Measurements from ENCODE around the gene DAPK2. TPM values are rescaled to one million over a fixed set of nuclear protein-coding genes. Genes with fewer than 3 reads are reported as not detected.

Gene DAPK2
- total and polyA plus RNA-seq, 2 donors (not counting 1 experiment from before 2014, with no cell fraction given) = 14.4 to 21.4 TPM

DNA sequence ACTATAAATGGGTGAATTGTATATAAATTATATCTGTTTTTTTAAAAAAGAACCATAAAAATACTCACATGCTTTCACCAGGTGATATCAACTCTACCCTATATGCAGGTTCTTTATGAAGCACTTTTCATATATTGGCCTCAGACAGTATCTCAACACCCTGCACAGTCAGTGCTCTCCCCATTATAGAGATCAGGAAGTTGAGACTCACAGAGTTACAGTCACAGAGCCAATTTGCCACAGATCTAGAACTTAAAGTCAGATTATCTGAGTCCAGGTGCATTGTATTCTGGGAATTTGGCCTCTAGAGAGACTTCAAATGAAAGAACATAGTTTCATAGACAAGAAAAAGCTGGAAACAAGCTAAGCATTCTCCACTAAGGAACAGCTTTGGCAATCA lies 38.1 kb downstream of the DAPK2 start:
- H4K20me1 ChIP-seq (ENCODE audit: control insufficient read depth, extremely low read depth, insufficient read depth, low read length) = no peaks in the 10 kb centered on the region
- no peaks in the 10 kb centered on the region for H3K27me3 ChIP-seq (ENCODE audit: control insufficient read depth, insufficient read depth, low read length)
- H3K36me3 ChIP-seq (ENCODE audit: control insufficient read depth, insufficient read depth, low read length) = no peaks in the 10 kb centered on the region
- H2AFZ ChIP-seq (ENCODE audit: low read length) = no peak overlapping the region
- no peak overlapping the region for H3K9ac ChIP-seq (ENCODE audit: insufficient read depth, low read length)
- no peaks in the 10 kb centered on the region for H3K9me3 ChIP-seq (ENCODE audit: control insufficient read depth, insufficient read depth, low read depth, low read length)
- H3K4me2 ChIP-seq (ENCODE audit: extremely low read depth, insufficient read depth, low read length) = no peak overlapping the region
- H3K4me1 ChIP-seq (ENCODE audit: control insufficient read depth, extremely low read depth, insufficient read depth, low read length) = peaks cover 16% of the 10 kb centered on the region
- H3K27ac ChIP-seq (ENCODE audit: insufficient read depth, low read length) = no peak overlapping the region
- no peak for TF ChIP-seq EZH2 (IDR thresholded peaks at IDR 0.05; ENCODE audit: low read length, missing control alignments)
- TF ChIP-seq, protein P1, sequence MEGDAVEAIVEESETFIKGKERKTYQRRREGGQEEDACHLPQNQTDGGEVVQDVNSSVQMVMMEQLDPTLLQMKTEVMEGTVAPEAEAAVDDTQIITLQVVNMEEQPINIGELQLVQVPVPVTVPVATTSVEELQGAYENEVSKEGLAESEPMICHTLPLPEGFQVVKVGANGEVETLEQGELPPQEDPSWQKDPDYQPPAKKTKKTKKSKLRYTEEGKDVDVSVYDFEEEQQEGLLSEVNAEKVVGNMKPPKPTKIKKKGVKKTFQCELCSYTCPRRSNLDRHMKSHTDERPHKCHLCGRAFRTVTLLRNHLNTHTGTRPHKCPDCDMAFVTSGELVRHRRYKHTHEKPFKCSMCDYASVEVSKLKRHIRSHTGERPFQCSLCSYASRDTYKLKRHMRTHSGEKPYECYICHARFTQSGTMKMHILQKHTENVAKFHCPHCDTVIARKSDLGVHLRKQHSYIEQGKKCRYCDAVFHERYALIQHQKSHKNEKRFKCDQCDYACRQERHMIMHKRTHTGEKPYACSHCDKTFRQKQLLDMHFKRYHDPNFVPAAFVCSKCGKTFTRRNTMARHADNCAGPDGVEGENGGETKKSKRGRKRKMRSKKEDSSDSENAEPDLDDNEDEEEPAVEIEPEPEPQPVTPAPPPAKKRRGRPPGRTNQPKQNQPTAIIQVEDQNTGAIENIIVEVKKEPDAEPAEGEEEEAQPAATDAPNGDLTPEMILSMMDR (conservative IDR thresholded peaks at IDR 0.05 in 1 of 2, IDR thresholded peaks at IDR 0.05 in 1 of 2; ENCODE audit: low read depth in 1 of 2, low read length in 2 of 2) = no peak
- no peak for DNase-seq (ENCODE audit: low read depth in 2 of 2)
- H3K4me3 ChIP-seq (replicated peaks in 1 of 4; ENCODE audit: control extremely low read depth in 1 of 4, insufficient read depth in 1 of 4, low read depth in 3 of 4, low read length in 4 of 4) = no peak overlapping the region
- H3K79me2 ChIP-seq (ENCODE audit: control insufficient read depth, insufficient read depth, low read length) = no peaks in the 10 kb centered on the region

DNA sequence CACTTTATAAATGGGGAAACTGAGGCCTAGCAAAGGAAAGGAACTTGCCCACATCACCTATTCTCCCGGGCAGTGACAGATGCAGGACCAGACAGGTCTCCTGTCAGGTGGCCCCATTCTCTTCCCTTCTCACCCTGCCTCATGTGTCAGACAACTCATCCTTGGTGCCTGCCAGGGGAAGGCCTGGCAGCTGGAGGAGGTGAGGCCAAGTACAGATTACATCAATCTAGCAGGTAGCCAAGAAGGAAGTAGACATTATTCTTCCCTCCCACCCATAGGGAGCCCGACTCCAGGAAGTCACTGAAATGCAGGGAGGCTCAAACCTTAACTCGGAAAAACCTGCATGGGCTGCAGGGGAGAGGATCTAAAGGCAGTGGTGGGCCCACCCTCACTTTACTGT lies 39.6 kb downstream of the DAPK2 start:
- H4K20me1 ChIP-seq (ENCODE audit: control insufficient read depth, extremely low read depth, insufficient read depth, low read length) = no peaks in the 10 kb centered on the region
- no peaks in the 10 kb centered on the region for H3K36me3 ChIP-seq (ENCODE audit: control insufficient read depth, insufficient read depth, low read length)
- H3K4me2 ChIP-seq (ENCODE audit: extremely low read depth, insufficient read depth, low read length) = no peak overlapping the region
- no peak overlapping the region for H2AFZ ChIP-seq (ENCODE audit: low read length)
- no peaks in the 10 kb centered on the region for H3K79me2 ChIP-seq (ENCODE audit: control insufficient read depth, insufficient read depth, low read length)
- no peak for DNase-seq (ENCODE audit: low read depth in 2 of 2)
- no peak overlapping the region for H3K9ac ChIP-seq (ENCODE audit: insufficient read depth, low read length)
- H3K4me1 ChIP-seq (ENCODE audit: control insufficient read depth, extremely low read depth, insufficient read depth, low read length) = peaks cover 16% of the 10 kb centered on the region
- no peaks in the 10 kb centered on the region for H3K27me3 ChIP-seq (ENCODE audit: control insufficient read depth, insufficient read depth, low read length)
- TF ChIP-seq, protein P1 (conservative IDR thresholded peaks at IDR 0.05 in 1 of 2, IDR thresholded peaks at IDR 0.05 in 1 of 2; ENCODE audit: low read depth in 1 of 2, low read length in 2 of 2) = no peak
- no peak for TF ChIP-seq EZH2 (IDR thresholded peaks at IDR 0.05; ENCODE audit: low read length, missing control alignments)
- H3K4me3 ChIP-seq (replicated peaks in 1 of 4; ENCODE audit: control extremely low read depth in 1 of 4, insufficient read depth in 1 of 4, low read depth in 3 of 4, low read length in 4 of 4) = no peak overlapping the region
- no peak overlapping the region for H3K27ac ChIP-seq (ENCODE audit: insufficient read depth, low read length)
- no peaks in the 10 kb centered on the region for H3K9me3 ChIP-seq (ENCODE audit: control insufficient read depth, insufficient read depth, low read depth, low read length)

DNA sequence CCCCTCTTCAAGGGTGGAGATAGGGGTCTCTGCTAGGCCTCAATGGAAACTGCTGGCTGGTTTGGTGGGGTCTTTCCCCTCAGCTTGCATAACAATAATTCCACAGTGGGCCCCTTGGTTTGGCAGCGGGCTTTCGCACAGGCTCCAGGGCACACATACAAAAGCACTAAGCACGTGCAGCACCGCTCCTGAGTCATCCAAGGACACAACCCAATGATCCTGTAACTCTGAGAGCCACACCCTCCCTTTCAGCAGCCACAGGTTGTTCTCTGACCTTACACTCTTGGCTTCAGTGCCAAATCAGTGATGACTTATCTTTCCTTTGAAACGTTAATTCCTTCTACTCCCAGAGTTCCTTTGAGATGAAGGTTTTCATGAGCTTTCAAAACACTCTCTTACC lies 41.7 kb downstream of the DAPK2 start:
- Histone ChIP-seq H3K27ac (ENCODE audit: insufficient read depth, low read length) (no peak overlapping the region), H3K4me3 (replicated peaks in 1 of 4; ENCODE audit: control extremely low read depth in 1 of 4, insufficient read depth in 1 of 4, low read depth in 3 of 4, low read length in 4 of 4) (no peak overlapping the region), H3K9ac (ENCODE audit: insufficient read depth, low read length) (no peak overlapping the region), H3K4me1 (ENCODE audit: control insufficient read depth, extremely low read depth, insufficient read depth, low read length) (peaks cover 15% of the 10 kb centered on the region), H4K20me1 (ENCODE audit: control insufficient read depth, extremely low read depth, insufficient read depth, low read length) (no peaks in the 10 kb centered on the region), H3K36me3 (ENCODE audit: control insufficient read depth, insufficient read depth, low read length) (no peaks in the 10 kb centered on the region), H3K4me2 (ENCODE audit: extremely low read depth, insufficient read depth, low read length) (no peak overlapping the region), H3K9me3 (ENCODE audit: control insufficient read depth, insufficient read depth, low read depth, low read length) (no peaks in the 10 kb centered on the region), H3K79me2 (ENCODE audit: control insufficient read depth, insufficient read depth, low read length) (no peaks in the 10 kb centered on the region), H2AFZ (ENCODE audit: low read length) (no peak overlapping the region), H3K27me3 (ENCODE audit: control insufficient read depth, insufficient read depth, low read length) (no peaks in the 10 kb centered on the region)
- DNase-seq (ENCODE audit: low read depth in 2 of 2) = peak; percentile 30 to 77
- TF ChIP-seq, protein P1 (conservative IDR thresholded peaks at IDR 0.05 in 1 of 2, IDR thresholded peaks at IDR 0.05 in 1 of 2; ENCODE audit: low read depth in 1 of 2, low read length in 2 of 2) = no peak
- no peak for TF ChIP-seq EZH2 (IDR thresholded peaks at IDR 0.05; ENCODE audit: low read length, missing control alignments)

Data from fibroblast of lung (primary cell).